Right lobe of liver (tissue), 4 donors: ENCODE data around the gene SOBP.

Experiments used
- POLR2A ChIP-seq: fragments of 450-650 bp; IDR thresholded peaks from one replicate; pipeline ENCODE4 v1.6.1; 2017; ENCODE audit warnings: antibody characterized with exemption, mild to moderate bottlenecking
- TF ChIP-seq, protein P1 (sequence below), 4 donors: fragments of 200-600 bp in 3 of 4; fragments of 450-650 bp in 1 of 4; IDR thresholded peaks; one replicate each; pipeline versions ENCODE4 v1.5.1 to v1.8.0; 2016 to 2022; ENCODE audit warnings: antibody characterized with exemption in 4 of 4, mild to moderate bottlenecking in 2 of 4
- donor health status: DM: no; HTN: no; CAD: no.
- donor health status: DM: no; HTN: no; CAD: no.
- donor health status: DM: no; HTN: yes; CAD: no.

DNA sequence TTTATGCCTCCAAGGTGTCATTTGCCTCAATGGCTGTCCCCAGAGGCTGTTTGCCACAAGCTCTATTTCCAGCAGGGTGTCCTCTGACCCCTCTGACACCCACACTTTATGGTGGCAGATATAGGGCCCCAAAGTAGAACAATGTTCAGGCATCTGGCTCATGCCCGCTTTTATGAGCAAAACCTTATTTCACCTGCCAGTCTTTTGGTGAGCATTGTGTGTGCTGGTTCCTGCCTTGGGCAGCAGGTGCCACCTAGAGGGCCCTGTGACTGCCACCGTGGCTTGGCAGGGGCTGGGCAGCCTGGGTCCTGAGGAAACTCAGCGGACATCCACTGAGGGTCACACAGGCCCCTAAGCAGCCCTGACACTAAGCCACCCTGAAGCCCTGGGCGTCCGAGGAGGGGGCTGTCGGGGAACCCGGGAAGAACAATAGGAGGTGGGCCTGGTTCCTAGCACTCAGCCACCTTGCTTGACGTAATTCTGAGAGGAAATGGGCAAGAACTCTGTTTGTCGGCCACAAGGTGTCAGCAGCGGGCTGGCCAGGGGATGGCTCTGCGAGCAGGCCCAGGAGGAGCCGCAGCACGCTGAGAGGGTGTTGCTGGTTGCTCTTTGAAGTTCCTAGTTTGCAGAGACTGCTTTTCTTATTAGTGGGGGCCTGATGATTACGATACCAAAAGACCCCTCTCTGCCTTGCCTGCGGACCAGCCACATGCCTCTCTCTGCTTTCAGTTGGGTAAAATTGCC, 185.2 kb downstream of the SOBP start:
- TF ChIP-seq, protein P1, sequence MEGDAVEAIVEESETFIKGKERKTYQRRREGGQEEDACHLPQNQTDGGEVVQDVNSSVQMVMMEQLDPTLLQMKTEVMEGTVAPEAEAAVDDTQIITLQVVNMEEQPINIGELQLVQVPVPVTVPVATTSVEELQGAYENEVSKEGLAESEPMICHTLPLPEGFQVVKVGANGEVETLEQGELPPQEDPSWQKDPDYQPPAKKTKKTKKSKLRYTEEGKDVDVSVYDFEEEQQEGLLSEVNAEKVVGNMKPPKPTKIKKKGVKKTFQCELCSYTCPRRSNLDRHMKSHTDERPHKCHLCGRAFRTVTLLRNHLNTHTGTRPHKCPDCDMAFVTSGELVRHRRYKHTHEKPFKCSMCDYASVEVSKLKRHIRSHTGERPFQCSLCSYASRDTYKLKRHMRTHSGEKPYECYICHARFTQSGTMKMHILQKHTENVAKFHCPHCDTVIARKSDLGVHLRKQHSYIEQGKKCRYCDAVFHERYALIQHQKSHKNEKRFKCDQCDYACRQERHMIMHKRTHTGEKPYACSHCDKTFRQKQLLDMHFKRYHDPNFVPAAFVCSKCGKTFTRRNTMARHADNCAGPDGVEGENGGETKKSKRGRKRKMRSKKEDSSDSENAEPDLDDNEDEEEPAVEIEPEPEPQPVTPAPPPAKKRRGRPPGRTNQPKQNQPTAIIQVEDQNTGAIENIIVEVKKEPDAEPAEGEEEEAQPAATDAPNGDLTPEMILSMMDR (IDR thresholded peaks at IDR 0.05): peak; percentile 84 to 89 (median 88)
- no peak for TF ChIP-seq POLR2A
